Mesothelial cell of epicardium (in vitro differentiated cells): Measurements from ENCODE around the gene MACROD2. TPM values are rescaled to one million over a fixed set of nuclear protein-coding genes. Genes with fewer than 3 reads are reported as not detected.

Experiments
- DNase-seq, 2 experiments: peaks; one replicate each; pipeline ENCODE4 v3.0.0; 2021; ENCODE audit warnings: low spot score in 2 of 2; ENCODE audit not compliant: unreplicated experiment in 2 of 2
- H3K27ac Mint-ChIP-seq: 2 replicates; pipeline ENCODE4 v1.8.0; 2021; ENCODE audit warnings: mixed read lengths
- H3K27me3 Mint-ChIP-seq: 2 replicates; pipeline ENCODE4 v1.8.0; 2021; ENCODE audit warnings: low read depth, mixed read lengths
- H3K36me3 Mint-ChIP-seq: 2 replicates; pipeline ENCODE4 v1.8.0; 2021; ENCODE audit warnings: mixed read lengths
- H3K4me1 Mint-ChIP-seq: 2 replicates; pipeline ENCODE4 v1.8.0; 2021; ENCODE audit warnings: mixed read lengths
- H3K4me3 Mint-ChIP-seq: 2 replicates; pipeline ENCODE4 v1.8.0; 2021; ENCODE audit warnings: mild to moderate bottlenecking, moderate library complexity, mixed read lengths
- H3K9me3 Mint-ChIP-seq: 2 replicates; pipeline ENCODE4 v1.8.0; 2021; ENCODE audit warnings: mixed read lengths
- CTCF ChIP-seq: fragments of 200-600 bp; sonication (generic); IDR thresholded peaks from one replicate; pipeline ENCODE4 v1.5.0; 2021; ENCODE audit warnings: antibody characterized with exemption; ENCODE audit not compliant: unreplicated experiment
- total RNA-seq: library from RNA; stranded (reverse); gene quantifications from 3 replicates; pipeline ENCODE4 v1.2.1, GENCODE V29; 2021

Gene MACROD2
- total RNA-seq, 1 donor from 2014 or later, result 10.0 TPM

- no peak for DNase-seq
- TF ChIP-seq CTCF, result no peak
- H3K36me3 Mint-ChIP-seq, result no peaks in the 10 kb centered on the region
- no peaks in the 10 kb centered on the region for H3K27me3 Mint-ChIP-seq
- H3K4me3 Mint-ChIP-seq, result no peak overlapping the region
- peak overlapping the region; percentile 57 for H3K27ac Mint-ChIP-seq
- peaks cover 29% of the 10 kb centered on the region for H3K4me1 Mint-ChIP-seq
- peaks cover 6% of the 10 kb centered on the region for H3K9me3 Mint-ChIP-seq
Measured at GRCh38 chr20:15772826-15773225, 1777.5 kb downstream of the MACROD2 start.

- Mint-ChIP-seq H3K4me3 (no peak overlapping the region), H3K27me3 (no peaks in the 10 kb centered on the region), H3K9me3 (peaks cover 6% of the 10 kb centered on the region), H3K36me3 (no peaks in the 10 kb centered on the region), H3K4me1 (peaks cover 36% of the 10 kb centered on the region), H3K27ac (no peak overlapping the region)
- no peak for TF ChIP-seq CTCF
- DNase-seq, result no peak
Measured at GRCh38 chr20:15774926-15775325, 1779.6 kb downstream of the MACROD2 start.

- no peak for TF ChIP-seq CTCF
- Mint-ChIP-seq H3K27ac (peak overlapping the region; percentile 1), H3K4me3 (no peak overlapping the region), H3K27me3 (no peaks in the 10 kb centered on the region), H3K36me3 (no peaks in the 10 kb centered on the region), H3K4me1 (peaks cover 43% of the 10 kb centered on the region), H3K9me3 (peaks cover 12% of the 10 kb centered on the region)
- DNase-seq, result no peak
Measured at GRCh38 chr20:15776770-15777466, 1781.6 kb downstream of the MACROD2 start.

GRCh38 chr20:15784020-15784419 is 1788.7 kb downstream of the MACROD2 start:
- no peak for DNase-seq
- H3K36me3 Mint-ChIP-seq, result no peaks in the 10 kb centered on the region
- peaks cover 7% of the 10 kb centered on the region for H3K9me3 Mint-ChIP-seq
- H3K27ac Mint-ChIP-seq, result no peak overlapping the region
- H3K4me3 Mint-ChIP-seq, result no peak overlapping the region
- no peak for TF ChIP-seq CTCF
- H3K4me1 Mint-ChIP-seq, result peaks cover 43% of the 10 kb centered on the region
- no peaks in the 10 kb centered on the region for H3K27me3 Mint-ChIP-seq

- H3K4me1 Mint-ChIP-seq, result peaks cover 28% of the 10 kb centered on the region
- H3K9me3 Mint-ChIP-seq, result no peaks in the 10 kb centered on the region
- H3K27me3 Mint-ChIP-seq, result no peaks in the 10 kb centered on the region
- no peak for DNase-seq
- H3K4me3 Mint-ChIP-seq, result no peak overlapping the region
- TF ChIP-seq CTCF, result no peak
- H3K27ac Mint-ChIP-seq, result no peak overlapping the region
- H3K36me3 Mint-ChIP-seq, result no peaks in the 10 kb centered on the region
Measured at GRCh38 chr20:15789079-15789478, 1793.8 kb downstream of the MACROD2 start.
